Measurements from ENCODE around the gene SCYGR5. TPM values are rescaled to one million over a fixed set of nuclear protein-coding genes. Genes with fewer than 3 reads are reported as not detected.

The SCYGR5 gene
- total RNA-seq, 1 donor from 2014 or later: not detected

GRCh38 chr2:227701556-227701955, 35.0 kb downstream of the SCYGR5 start:
- peaks cover 15% of the 10 kb centered on the region for H3K4me1 Mint-ChIP-seq (ENCODE audit: low read depth)
- H3K27ac Mint-ChIP-seq: peak overlapping the region; percentile 49
- no peaks in the 10 kb centered on the region for H3K27me3 Mint-ChIP-seq
- H3K9me3 Mint-ChIP-seq (ENCODE audit: low read depth): no peaks in the 10 kb centered on the region
- TF ChIP-seq CTCF (IDR thresholded peaks at IDR 0.05; ENCODE audit: unreplicated experiment): no peak
- DNase-seq (ENCODE audit: low spot score, unreplicated experiment): no peak
- peaks cover 43% of the 10 kb centered on the region for H3K36me3 Mint-ChIP-seq (ENCODE audit: insufficient read depth)
- no peak overlapping the region for H3K4me3 Mint-ChIP-seq (ENCODE audit: low read depth)

- no peaks in the 10 kb centered on the region for H3K9me3 Mint-ChIP-seq (ENCODE audit: low read depth)
- no peak overlapping the region for H3K4me3 Mint-ChIP-seq (ENCODE audit: low read depth)
- no peak for TF ChIP-seq CTCF (IDR thresholded peaks at IDR 0.05; ENCODE audit: unreplicated experiment)
- DNase-seq (ENCODE audit: low spot score, unreplicated experiment): no peak
- H3K27me3 Mint-ChIP-seq: no peaks in the 10 kb centered on the region
- H3K27ac Mint-ChIP-seq: peak overlapping the region; percentile 96
- peaks cover 45% of the 10 kb centered on the region for H3K36me3 Mint-ChIP-seq (ENCODE audit: insufficient read depth)
- peaks cover 17% of the 10 kb centered on the region for H3K4me1 Mint-ChIP-seq (ENCODE audit: low read depth)
These were observed 36.7 kb downstream of the SCYGR5 start for GRCh38 chr2:227703280-227703732.

GRCh38 chr2:227703961-227704360, 37.4 kb downstream of the SCYGR5 start:
- Mint-ChIP-seq H3K4me1 (ENCODE audit: low read depth) (peaks cover 17% of the 10 kb centered on the region), H3K27me3 (no peaks in the 10 kb centered on the region), H3K36me3 (ENCODE audit: insufficient read depth) (peaks cover 40% of the 10 kb centered on the region), H3K9me3 (ENCODE audit: low read depth) (no peaks in the 10 kb centered on the region), H3K4me3 (ENCODE audit: low read depth) (no peak overlapping the region), H3K27ac (peak overlapping the region; percentile 96)
- DNase-seq (ENCODE audit: low spot score, unreplicated experiment): no peak
- no peak for TF ChIP-seq CTCF (IDR thresholded peaks at IDR 0.05; ENCODE audit: unreplicated experiment)

GRCh38 chr2:227706859-227707258, 40.3 kb downstream of the SCYGR5 start:
- peaks cover 24% of the 10 kb centered on the region for H3K36me3 Mint-ChIP-seq (ENCODE audit: insufficient read depth)
- no peak for DNase-seq (ENCODE audit: low spot score, unreplicated experiment)
- TF ChIP-seq CTCF (IDR thresholded peaks at IDR 0.05; ENCODE audit: unreplicated experiment): no peak
- peaks cover 4% of the 10 kb centered on the region for H3K9me3 Mint-ChIP-seq (ENCODE audit: low read depth)
- no peak overlapping the region for H3K4me3 Mint-ChIP-seq (ENCODE audit: low read depth)
- H3K27me3 Mint-ChIP-seq: no peaks in the 10 kb centered on the region
- H3K4me1 Mint-ChIP-seq (ENCODE audit: low read depth): peaks cover 12% of the 10 kb centered on the region
- no peak overlapping the region for H3K27ac Mint-ChIP-seq

GRCh38 chr2:227707390-227707789, 40.8 kb downstream of the SCYGR5 start:
- Mint-ChIP-seq H3K9me3 (ENCODE audit: low read depth) (peaks cover 4% of the 10 kb centered on the region), H3K36me3 (ENCODE audit: insufficient read depth) (peaks cover 23% of the 10 kb centered on the region), H3K4me3 (ENCODE audit: low read depth) (no peak overlapping the region), H3K4me1 (ENCODE audit: low read depth) (peaks cover 12% of the 10 kb centered on the region), H3K27me3 (no peaks in the 10 kb centered on the region), H3K27ac (no peak overlapping the region)
- DNase-seq (ENCODE audit: low spot score, unreplicated experiment): no peak
- no peak for TF ChIP-seq CTCF (IDR thresholded peaks at IDR 0.05; ENCODE audit: unreplicated experiment)

All from progenitor cell of endocrine pancreas (in vitro differentiated cells).